GM19463 (cell line): ENCODE data around the gene ADD1.

Source experiments
- ATAC-seq: cut with Tn5 transposase; IDR thresholded peaks from one replicate; pipeline ENCODE4 v1.9.1; 2021; ENCODE audit warnings: mild to moderate bottlenecking, moderate library complexity; ENCODE audit not compliant: unreplicated experiment

ADD1 gene

DNA sequence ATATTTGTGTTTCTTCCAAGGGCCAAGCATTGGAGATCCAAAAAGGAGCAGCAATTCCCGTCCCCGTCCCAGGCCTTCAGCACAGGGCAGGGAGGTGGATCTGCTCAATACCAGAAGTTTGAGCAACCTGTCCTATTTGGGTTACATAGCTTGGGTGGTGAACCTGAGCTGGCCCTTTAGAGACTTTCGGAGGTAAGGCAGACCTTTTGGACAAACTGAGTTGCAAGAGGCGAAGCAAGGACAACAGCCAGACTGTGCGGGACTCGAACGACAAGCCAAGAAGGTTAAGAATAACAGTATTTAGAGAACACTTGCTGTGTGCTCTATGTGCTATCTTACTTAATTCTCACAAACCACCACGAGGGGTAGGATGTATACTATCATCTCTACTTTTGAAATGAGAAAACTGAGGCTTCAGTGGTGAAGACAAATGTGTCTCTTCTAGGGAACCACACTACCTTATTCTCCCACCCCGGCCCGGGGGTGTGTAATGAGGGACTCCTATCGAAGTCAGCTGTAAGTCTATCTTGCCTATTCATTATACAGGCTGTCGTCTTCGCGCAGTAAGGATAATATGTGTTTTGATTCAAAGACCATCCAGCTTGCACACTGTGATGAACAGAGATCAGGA lies 118.3 kb downstream of the ADD1 start:
- no peak for ATAC-seq

DNA sequence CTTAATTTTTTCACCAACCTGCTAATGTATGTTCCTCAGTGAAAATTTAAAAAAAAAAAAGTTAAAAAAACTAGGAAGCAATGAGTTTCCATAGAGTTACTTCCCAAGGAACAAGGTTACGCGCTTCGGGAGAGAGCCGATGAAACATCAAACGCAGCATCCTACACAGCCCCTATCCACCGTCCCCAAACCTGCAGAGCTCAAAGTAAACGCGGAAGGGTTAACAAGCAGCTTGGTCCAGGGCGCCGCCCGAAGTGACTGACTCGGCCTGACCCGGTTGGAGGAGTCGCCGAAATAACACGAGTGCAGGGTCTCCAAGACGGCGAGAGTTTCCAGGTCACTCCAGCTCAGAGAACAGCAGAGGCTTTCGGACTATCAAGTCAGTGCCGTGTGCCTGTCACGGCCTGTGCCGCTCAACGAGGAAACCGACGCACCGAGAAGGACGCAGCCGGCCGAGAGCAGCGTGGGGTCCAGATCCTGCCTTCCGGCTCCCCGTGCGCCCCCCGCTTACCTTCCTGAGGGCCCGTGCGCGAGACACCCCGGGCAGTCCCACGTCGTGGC lies 119.0 kb downstream of the ADD1 start:
- peak; percentile 24 for ATAC-seq

DNA sequence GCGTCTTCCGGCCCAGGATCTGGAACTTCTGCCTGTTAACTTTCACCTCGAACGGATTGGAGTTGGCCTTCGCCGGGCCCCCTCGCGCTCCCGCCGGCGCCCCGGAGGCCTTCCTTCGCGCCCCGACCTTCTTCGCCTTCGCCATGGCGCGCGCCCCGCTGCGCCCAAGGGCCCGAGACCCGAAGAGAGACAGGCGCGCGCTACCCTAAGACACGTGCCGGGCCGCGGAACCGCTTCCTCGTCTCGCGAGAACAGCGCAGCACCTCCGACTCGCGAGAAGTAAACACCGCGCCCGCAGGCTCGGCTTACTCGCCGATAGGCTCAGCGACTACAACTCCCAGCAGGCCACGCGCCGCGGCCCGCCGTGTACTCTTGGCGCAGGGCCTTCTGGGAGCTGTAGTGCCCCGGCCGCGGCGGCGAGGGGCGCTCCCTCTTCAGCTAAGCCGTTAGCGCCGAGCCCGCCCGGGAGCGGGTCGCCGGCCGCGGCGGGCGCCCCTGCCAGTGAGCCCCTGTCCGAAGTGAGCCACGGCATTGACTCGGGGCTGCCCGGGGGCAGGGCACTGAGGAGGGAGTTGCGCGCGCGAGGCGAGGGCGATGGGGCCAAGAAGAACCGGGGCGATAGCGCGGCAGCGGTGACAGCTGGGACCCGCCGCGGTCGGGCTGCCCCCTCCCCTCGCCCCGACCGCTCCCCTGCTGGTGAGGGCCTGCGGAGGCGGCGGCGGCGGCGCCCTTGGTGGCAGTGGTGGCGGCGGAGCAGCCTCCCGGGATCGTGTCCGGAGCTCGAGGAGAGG lies 119.7 kb downstream of the ADD1 start, which contains the start of the genes GRK4 and NOP14:
Gene GRK4, plus strand, starts transcription at position 397 of the 791 bp plus-strand sequence. CDS start 500 bp downstream, outside the sequence.
Gene NOP14, minus strand, starts transcription at position 232 of the 791 bp plus-strand sequence. Its CDS starts 87 bp downstream, at position 145.
- ATAC-seq = peak; percentile 89

DNA sequence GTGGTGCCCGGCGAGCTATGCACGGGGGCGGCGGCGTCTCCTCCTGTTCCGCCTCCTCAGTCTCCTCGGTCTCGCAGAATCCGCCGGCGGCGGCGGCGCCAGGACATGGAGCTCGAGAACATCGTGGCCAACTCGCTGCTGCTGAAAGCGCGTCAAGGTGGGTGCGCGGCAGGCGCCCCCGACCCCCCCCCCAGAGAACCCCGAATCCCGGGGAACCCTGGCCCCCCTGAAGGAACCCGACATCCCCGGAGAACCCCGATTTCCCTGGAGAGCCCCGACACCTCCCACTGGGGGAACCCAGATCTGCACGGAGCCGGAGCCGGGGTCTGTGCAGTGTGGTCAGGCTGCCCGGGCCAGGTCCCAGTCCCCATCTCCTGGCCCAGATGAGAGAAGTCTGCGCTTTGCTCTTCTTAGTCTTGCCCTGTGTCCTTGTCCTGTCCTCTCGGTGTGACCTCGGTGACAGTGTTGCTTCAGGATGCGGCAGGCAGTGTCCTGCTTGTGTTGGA lies 120.4 kb downstream of the ADD1 start:
- peak; percentile 25 for ATAC-seq

DNA sequence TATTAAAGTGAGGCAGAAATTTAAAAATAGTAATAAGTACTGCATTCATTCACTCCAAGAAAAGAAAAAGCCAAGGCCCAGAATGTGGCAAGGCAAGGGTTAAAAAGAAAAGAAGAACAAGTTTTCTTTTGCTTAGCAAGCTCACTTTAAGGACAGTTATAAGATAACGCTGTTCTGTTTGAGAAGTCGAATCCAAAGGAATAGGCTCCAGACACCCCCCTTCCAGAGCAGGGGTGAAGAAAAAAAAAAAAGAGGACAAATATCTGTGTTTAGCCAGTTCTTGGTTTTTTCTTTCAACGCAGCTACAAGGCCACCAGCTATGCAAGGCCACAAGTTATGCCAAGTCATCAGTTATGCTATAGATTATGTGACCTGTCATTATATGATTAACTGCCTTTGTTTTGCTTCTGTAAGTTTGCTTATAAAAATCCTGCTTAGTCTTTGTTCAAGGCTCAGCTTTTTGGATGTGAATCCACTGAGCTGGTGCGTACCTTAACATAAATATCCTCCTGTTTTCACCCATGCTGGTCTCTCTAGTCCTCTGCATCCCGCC lies 121.1 kb downstream of the ADD1 start:
- ATAC-seq = no peak

DNA sequence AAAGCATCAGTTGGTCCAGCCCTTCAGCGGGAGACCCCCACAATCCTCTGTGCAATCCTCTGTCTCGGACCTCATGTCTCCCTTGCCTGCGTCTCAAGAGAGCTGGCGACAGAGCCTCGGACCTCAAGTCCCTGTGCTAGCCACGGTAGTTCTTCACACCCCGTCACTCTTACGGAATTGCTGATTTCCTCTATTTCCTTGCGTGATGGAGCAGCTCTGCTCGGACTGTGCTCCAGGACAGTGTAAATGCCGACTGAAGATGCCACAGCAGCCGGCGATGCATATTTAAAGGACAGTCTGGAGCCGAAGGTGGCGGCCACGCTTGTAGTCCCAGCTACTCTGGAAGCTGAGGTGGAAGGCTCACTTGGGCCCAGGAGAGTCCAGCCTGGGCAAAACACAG lies 121.6 kb downstream of the ADD1 start:
- no peak for ATAC-seq

DNA sequence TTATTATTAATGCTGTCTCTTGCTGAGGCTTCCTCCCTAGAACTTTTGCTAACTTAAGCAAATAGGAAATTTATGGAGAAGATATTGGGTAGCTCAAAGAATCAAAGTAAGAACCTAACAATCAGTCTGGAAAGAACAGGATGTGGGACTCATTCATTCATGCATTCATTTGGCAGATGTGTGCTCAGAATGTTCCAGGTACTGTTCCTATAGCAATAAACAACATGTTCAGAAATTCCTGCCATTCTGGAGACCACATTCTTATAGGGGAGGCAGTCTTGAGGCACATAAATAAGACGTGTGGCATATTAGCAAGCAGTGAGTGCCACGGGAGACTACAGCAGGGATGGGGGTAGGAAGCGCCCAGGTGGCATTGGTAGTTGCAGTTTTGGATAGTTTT lies 124.7 kb downstream of the ADD1 start:
- ATAC-seq = no peak

DNA sequence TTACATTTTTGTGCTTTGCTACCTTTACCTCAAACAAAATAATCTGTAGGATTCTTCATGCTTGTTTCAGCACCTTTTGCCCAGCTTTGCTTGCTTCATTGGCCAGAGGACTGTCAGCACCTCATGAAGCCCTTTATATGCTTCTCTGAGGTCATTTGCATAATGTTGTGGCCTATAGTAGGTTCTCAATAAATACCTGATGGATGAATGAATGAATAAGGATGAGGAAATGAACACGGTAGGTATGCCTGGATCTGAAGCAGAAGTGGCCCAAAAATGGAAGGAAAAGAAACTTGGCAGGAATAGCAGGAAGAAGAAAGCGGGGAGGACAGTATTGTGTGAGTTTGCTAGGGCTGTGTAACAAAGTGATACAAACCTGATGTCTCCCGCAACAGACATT lies 127.6 kb downstream of the ADD1 start:
- ATAC-seq = no peak

DNA sequence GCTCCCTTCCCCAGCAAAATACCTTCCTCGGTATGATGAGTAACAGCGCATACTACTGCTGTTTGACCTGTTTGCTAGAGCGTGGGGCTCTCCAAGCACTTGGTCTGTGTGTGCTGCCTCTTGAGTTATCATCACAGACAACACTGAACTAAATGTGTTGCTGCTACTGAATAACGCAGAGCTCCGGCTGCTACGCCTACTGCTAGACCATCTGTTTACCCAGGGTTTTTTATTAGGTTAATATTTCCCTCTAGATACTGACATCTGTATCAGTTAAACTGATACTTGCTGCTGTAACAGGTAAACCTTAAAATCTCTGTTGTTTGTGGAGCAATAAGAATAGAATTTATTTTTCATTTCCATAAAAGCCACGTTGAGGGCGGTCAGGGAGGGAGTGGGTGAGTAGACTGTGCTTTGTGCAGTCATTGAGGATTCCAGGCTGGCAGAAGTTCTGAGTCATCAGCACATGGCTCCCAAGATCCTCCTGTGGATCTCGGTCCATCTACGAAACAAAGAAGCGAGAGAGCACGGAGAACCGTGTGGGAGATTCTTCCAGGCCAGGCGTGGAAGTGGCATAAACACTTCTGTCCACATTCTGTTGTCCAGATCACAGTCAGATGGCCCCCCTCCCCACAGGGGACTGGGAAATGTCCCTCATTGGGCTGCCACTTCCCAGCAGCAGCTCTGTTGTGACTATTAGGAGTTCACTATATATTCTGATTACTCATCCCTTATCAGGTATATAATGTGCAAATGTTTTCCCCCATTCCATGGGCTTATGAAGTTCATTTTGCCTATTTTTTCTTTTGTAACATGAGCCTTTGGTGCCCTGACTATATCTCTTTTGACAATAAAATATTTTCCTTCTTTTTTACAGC lies 133.8 kb downstream of the ADD1 start:
- ATAC-seq = no peak
